Measurements from ENCODE around the gene P2RY6. TPM values are rescaled to one million over a fixed set of nuclear protein-coding genes. Genes with fewer than 3 reads are reported as not detected.

The P2RY6 gene
- total RNA-seq, 4 donors from 2014 or later, result 0.93 to 4.0 (median 2.8) TPM

- Histone ChIP-seq H3K27ac (no peak overlapping the region), H3K4me3 (replicated peaks in 1 of 3) (no peak overlapping the region), H3K27me3 (no peaks in the 10 kb centered on the region), H3K4me1 (peaks cover 0 to under 1% of the 10 kb centered on the region in 2 donors), H3K36me3 (peaks cover 11 to 18% of the 10 kb centered on the region in 2 donors), H3K9me3 (no peaks in the 10 kb centered on the region)
- intact Hi-C loops (cut with DNase I), result loop anchor here (5.0 kb wide), 1 partner anchor 47 kb away; no protein-coding TSS in a partner anchor
- peak; percentile 0 for DNase-seq
- WGBS, 2 donors, result 94 to 95% methylated on average over 54 to 56 of the region's 56 CpGs
- TF ChIP-seq POLR2A (IDR thresholded peaks at IDR 0.05), result no peak
- TF ChIP-seq CTCF (IDR thresholded peaks at IDR 0.05), result no peak
These were observed 37.5 kb upstream of the P2RY6 start for GRCh38 chr11:73234471-73235181.

- DNase-seq, result peak in 1 of 2 donors; percentile 0
- no peak overlapping the region for H3K4me3 ChIP-seq (replicated peaks in 1 of 3)
- TF ChIP-seq CTCF (IDR thresholded peaks at IDR 0.05) (no peak), POLR2A (IDR thresholded peaks at IDR 0.05) (no peak)
- no peaks in the 10 kb centered on the region for H3K27me3 ChIP-seq
- H3K36me3 ChIP-seq, result peaks cover 11 to 18% of the 10 kb centered on the region in 2 donors
- H3K4me1 ChIP-seq, result peaks cover 3 to 7% of the 10 kb centered on the region in 2 donors
- no peak overlapping the region for H3K27ac ChIP-seq
- H3K9me3 ChIP-seq, result no peaks in the 10 kb centered on the region
- 91 to 94% methylated on average over 8 of the region's 8 CpGs for WGBS, 2 donors
- intact Hi-C loops (cut with DNase I), result loop anchor here (5.0 kb wide), 1 partner anchor 48 kb away; no protein-coding TSS in a partner anchor
These were observed 36.8 kb upstream of the P2RY6 start for GRCh38 chr11:73235236-73235786.

- Histone ChIP-seq H3K9me3 (no peaks in the 10 kb centered on the region), H3K4me3 (replicated peaks in 1 of 3) (no peak overlapping the region), H3K27ac (no peak overlapping the region), H3K4me1 (peaks cover 5 to 16% of the 10 kb centered on the region in 2 donors), H3K36me3 (peaks cover 11 to 18% of the 10 kb centered on the region in 2 donors), H3K27me3 (no peaks in the 10 kb centered on the region)
- 85 to 89% methylated on average over 4 of the region's 4 CpGs for WGBS, 2 donors
- intact Hi-C loops (cut with DNase I), result loop anchor here (5.0 kb wide), 1 partner anchor 49 kb away; no protein-coding TSS in a partner anchor
- no peak for TF ChIP-seq CTCF (IDR thresholded peaks at IDR 0.05)
- TF ChIP-seq POLR2A (IDR thresholded peaks at IDR 0.05), result no peak
- peak in 1 of 2 donors; percentile 1 for DNase-seq
These were observed 35.9 kb upstream of the P2RY6 start for GRCh38 chr11:73236205-73236765.

- WGBS, 2 donors, result 42 to 57% methylated on average over 3 to 6 of the region's 6 CpGs
- Histone ChIP-seq H3K27me3 (no peaks in the 10 kb centered on the region), H3K36me3 (peaks cover 11 to 18% of the 10 kb centered on the region in 2 donors), H3K9me3 (no peaks in the 10 kb centered on the region), H3K4me1 (peaks cover 5 to 16% of the 10 kb centered on the region in 2 donors), H3K4me3 (replicated peaks in 1 of 3) (no peak overlapping the region), H3K27ac (no peak overlapping the region)
- no peak for TF ChIP-seq POLR2A (IDR thresholded peaks at IDR 0.05)
- peak in 5 of 6 experiments; percentile 9 to 65 (median 51) for TF ChIP-seq CTCF (IDR thresholded peaks at IDR 0.05)
- DNase-seq, result peak; percentile 46 to 57
- intact Hi-C loops (cut with DNase I), result loop anchor here (5.0 kb wide), 1 partner anchor 50 kb away; no protein-coding TSS in a partner anchor
These were observed 35.3 kb upstream of the P2RY6 start for GRCh38 chr11:73236854-73237253.

Measured in thyroid gland (tissue), 4 donors.